ENCODE data around the gene EXOC3L2.

GRCh38 chr19:45263013-45263412 is 17.8 kb upstream of the EXOC3L2 start:
- no peak for TF ChIP-seq POLR2A (IDR thresholded peaks at IDR 0.05)
- TF ChIP-seq POLR2AphosphoS5 (IDR thresholded peaks at IDR 0.05) = no peak
- TF ChIP-seq, protein P1, sequence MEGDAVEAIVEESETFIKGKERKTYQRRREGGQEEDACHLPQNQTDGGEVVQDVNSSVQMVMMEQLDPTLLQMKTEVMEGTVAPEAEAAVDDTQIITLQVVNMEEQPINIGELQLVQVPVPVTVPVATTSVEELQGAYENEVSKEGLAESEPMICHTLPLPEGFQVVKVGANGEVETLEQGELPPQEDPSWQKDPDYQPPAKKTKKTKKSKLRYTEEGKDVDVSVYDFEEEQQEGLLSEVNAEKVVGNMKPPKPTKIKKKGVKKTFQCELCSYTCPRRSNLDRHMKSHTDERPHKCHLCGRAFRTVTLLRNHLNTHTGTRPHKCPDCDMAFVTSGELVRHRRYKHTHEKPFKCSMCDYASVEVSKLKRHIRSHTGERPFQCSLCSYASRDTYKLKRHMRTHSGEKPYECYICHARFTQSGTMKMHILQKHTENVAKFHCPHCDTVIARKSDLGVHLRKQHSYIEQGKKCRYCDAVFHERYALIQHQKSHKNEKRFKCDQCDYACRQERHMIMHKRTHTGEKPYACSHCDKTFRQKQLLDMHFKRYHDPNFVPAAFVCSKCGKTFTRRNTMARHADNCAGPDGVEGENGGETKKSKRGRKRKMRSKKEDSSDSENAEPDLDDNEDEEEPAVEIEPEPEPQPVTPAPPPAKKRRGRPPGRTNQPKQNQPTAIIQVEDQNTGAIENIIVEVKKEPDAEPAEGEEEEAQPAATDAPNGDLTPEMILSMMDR (IDR thresholded peaks at IDR 0.05 in 8 of 11, conservative IDR thresholded peaks at IDR 0.05 in 3 of 11) = no peak

Data from spleen (tissue), 7 donors.